ENCODE results near the gene INF2.
A peak's percentile ranks its signal among the peaks of the same experiment; 100 is the strongest.
"Not testable (repeated sequence)": the region's sequence is repeated elsewhere in the genome, so short reads cannot be mapped to it uniquely, and the experiment has no call there.

Gene INF2

DNA sequence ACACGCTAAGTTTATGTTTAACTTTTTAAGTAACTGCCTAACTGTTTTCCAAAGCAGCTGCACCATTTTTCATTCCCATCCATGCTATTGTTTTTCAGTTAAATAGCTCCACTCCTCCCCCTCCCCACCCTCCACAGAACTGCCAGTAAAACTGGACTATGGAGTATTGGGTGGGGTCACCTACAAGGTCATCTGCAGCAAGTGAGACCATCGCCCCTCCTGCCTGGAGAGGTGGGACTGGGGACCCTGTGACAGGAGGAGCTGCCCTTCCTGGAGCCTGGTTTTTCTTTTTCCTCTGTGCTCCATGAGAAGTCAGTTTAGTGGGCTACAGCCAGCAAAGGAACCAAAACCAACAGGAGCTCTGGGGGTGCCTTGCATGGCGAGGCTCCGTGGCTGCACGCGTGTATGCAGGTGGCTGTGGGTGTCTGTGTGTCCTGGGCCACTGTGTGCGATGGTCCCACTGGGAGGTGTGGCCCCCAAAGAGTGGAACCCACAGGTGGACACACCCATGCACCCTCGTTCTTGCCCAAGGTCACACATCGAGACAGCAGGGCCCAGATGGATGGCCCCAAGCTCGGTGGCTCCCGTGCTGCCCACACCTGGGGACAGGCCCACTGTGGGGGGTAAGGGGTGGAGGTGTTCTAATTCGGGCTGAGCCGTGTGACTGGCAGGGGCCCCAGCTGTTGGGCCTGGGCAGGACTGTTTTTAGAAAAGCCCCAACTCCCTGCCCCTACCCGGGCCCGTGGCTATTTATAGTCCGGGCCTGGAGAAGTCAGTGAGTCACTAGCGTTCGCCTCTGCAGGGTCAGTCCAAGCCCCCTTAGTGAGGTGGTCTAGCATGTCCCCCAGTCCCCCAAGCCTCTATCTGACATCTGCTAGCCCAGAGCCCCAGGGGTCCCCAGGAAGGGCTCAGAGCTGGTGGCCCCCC lies 32.4 kb downstream of the INF2 start:
- DNase-seq (ENCODE audit: low read depth) = no peak

DNA sequence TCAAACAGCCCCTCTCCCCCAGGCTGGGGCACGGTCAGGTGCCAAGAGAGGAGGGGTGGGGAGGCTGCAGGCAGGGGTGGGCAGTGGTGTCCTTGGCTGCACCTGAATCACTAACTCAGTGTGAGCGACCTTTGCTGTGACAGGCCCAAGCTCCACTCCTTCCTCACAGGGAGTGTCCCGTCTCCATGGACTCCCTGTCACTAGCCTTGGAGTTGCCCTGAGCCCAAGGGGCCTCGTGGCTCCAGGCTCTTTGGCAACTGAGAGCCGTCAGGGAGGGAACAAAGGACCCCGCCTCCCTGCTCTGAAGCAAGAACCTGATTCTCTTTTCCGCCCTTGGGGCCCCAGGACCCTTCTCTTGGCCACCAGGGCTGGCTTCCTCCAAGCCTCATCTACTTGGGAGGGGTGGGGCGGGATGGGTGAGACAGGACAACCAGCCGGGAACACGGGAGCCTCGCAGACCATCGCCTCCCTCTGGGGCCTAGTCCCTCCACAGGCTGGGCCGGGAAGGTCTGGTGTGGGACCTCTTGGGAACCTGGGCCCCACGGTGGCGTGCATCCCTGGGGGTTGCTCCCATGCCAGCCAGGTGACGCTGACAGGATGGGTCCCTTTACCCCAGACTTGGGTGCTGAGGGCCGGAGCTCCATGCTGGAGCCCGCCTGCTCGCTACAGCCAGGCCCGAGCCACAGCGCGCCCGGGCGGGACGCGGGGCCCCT lies 33.7 kb downstream of the INF2 start:
- DNase-seq (ENCODE audit: low read depth) = no peak

DNA sequence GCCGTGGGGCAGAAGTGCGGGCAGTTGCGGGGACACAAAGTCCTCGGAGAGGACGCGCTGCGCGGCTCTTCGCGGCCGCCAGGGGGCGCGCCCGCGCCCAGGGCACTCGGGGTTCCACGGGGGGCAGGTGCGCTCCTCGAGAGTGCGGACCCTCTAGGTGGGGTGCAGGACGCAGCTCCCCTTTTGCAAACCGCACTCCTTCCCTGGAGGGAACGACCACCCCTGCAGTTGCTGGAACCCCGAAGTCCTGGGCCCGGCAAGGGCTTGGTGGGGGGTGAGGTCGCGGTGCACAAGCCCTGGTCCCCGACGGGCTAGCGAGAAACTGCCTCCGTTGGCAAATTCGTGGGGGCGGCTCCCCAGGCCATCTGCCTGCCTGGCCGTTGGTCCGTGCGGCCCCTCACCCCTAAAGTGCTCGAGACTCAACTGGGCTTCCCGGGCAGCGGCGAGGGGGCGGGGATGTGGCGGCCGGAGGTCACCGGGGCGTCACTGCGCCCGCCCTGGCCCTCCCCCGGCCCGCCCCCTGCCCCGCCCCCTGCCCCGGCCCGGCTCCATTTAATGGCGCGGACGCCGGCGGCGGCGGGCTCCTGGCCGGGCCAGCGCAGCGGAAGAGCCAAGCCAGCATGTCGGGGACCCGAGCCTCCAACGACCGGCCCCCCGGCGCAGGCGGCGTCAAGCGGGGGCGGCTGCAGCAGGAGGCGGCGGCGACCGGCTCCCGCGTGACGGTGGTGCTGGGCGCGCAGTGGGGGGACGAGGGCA lies 34.4 kb downstream of the INF2 start, which contains the start of gene ADSS1:
TSS of gene ADSS1 (plus strand) at position 579 of the 756 bp plus-strand sequence. CDS start at position 621, 42 bp downstream.
- peak; percentile 40 for DNase-seq (ENCODE audit: low read depth)

DNA sequence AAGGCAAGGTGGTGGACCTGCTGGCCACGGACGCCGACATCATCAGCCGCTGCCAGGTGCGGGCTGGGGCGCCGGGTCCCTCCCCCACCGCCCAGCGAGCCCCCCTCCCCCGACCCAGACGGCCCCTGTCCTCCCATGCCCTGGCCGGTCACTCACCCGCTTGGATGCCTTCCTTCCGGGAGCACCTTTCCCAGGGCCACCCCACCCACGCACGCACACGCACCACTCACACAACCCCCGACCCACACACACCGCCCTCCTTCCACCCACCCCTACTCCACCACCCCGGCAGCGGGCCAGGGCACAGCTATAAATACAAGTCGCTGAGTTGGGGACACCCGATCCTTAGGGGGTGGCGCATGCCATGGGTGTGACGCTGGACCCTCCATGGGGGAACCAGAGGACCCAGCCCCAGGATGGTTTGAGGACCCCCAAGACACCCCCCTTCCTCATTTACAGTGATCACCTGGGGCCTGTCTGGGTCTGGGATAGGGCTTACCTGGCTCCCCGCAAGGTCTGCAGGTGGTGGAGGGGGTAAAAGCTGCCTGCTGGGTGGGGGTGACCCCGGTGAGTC lies 35.1 kb downstream of the INF2 start:
- DNase-seq (ENCODE audit: low read depth) = no peak

DNA sequence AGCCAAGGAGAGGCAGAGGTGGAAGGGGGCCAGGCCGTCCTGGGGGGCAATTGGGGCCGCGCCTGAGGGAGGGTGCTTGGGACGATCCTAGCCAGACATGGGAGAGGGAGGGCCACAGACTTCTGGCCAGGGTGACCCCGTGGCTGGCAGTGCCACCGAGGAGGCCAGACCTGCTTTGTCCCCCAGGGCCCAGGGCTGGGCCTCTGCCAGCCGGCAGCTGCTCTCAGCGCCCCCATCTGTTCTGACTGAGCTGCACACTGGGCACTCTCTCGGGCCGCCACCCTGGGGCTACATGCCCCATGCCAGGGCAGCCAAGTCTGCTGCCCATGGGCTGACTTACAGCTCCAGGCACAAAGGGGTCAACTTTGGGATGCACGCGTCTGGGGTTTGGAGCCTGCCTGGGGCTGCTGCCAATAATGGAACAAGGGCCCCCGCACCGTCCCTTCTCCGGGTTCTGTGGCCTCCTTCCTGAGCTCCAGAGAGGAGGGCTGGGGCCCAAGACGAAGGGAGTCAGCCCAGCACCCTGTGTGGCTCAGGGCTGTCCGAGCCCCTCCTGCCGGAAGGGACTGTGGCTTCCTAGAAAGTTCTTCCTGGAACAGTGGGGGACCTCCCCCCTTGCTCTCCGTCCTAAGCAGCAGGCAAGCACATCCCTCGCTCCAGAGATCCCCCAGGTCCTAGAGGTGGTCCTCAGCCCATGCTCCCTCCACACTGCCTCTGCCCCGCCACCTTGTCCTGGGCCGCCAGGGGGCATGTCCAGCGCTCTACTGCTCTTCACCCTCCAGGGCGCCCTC lies 35.8 kb downstream of the INF2 start:
- DNase-seq (ENCODE audit: low read depth) = no peak

DNA sequence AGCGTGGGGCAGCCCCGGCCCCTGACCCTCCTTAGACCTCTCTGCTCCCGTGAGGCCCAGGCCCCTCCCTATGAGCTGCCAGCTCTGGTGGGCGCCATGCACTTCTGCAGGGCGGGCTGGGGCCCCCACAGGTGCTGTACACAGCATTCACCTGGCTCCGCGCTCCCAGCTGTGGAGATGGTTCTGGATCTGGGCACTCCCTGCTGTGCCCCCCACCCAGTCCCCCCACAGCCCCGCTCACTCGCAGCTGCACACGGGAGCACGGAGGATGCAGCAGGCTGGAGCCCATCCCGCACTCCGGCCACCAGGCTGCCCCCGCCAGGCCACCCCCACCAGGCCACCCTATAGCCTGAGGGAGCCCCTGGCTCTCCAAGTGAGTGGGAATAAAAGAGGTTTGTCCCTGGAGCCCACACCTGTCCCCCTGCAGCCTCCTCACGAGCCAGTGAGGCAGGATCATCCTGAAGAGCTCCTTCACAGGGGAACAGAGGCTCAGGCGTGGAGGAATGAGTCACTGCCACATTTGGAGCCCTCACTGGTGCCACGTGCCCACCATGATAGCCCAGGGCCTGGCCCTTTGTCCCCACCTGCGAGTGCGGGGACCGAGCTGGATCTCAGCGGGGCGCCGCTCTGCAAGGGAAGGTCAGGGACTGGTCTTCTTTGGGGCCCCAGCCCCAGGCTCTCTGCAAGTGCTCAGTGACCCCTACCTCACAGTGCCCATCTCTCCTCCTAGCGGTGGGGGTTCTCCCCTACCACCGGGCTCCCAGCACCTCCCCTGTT lies 36.5 kb downstream of the INF2 start:
- no peak for DNase-seq (ENCODE audit: low read depth)

DNA sequence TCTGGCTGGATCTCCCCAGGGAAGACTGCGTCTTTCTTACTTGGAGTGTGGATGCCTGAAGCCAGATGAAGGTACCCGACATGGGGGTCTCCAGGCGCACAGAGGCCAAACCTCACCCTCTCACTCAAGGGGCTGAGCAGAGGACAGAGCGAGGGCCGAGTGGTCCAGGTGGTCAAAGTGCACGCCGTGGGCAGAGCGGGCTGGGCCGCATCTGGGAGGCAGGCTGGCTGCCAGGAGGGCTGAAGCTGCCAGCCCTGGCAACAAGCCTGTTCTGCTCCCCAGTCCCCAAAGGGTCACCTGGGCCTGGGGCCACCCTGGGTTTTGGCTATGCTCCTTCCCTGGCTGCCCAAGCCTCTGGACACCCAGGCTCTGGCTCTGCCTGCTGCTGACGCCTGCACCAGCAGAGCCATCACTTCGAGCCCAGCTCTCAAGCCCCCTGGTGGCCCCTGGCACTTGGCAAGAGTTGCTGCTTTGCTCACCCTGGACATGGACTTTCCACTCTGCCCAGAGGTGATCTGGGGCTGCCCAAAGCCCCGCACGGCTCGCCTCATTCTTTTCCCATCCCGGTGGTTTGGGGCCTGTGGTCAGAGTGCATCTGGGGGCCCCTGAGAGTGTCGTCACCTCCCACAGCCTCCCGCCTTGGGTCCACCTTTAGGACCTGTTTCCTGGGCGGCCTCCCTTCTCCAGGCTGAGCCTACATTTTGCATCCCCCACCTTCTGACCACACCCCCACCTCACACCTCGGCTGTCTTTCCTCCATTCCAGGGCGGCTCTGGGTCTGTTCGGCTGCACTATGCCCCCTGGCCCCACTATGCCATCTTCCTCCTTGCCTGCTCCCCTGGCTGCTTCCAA lies 37.4 kb downstream of the INF2 start:
- DNase-seq (ENCODE audit: low read depth) = no peak

DNA sequence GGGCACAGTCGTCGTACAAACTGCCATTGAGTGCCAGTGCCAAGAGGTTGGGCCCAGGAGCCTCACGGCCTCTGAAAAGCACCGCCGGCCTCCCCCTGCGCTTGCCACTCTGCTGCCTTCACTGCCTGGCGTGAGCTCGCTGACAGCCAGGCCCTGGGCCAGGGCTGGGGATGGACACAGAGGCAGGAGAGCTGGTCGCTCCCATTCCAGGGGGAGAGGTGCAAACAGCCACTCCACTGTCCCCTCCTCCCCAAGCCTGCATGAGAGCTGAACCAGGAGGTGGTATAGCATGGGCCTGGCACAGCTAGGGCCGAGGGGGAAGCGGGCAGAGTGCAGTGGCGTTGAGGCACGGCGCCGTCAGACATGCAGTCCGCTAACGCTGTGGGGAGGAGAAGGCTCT lies 39.2 kb downstream of the INF2 start:
- no peak for DNase-seq (ENCODE audit: low read depth)

DNA sequence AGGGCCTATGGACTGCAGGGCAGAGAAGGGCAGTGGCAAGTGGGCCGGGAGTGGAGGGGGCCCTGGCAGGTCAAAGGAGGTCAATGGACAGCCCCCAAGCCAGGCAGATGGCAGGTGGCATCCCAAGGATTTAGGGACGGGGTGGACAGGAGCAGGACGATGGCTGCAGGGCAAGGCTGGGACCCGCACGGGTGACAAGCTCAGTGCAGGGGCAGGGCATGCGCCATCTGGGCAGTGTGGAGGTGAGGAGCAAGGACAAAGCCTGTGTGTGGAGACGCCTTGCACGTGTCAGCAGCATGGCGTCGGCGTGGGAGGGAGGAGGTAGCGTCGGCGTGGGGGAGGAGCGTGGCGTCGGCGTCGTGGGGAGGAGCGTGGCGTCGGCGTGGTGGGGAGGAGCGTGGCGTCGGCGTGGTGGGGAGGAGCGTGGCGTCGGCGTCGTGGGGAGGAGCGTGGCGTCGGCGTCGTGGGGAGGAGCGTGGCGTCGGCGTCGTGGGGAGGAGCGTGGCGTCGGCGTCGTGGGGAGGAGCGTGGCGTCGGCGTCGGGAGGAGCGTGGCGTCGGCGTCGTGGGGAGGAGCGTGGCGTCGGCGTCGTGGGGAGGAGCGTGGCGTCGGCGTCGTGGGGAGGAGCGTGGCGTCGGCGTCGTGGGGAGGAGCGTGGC lies 39.9 kb downstream of the INF2 start:
- not testable (repeated sequence) for DNase-seq (ENCODE audit: low read depth)

DNA sequence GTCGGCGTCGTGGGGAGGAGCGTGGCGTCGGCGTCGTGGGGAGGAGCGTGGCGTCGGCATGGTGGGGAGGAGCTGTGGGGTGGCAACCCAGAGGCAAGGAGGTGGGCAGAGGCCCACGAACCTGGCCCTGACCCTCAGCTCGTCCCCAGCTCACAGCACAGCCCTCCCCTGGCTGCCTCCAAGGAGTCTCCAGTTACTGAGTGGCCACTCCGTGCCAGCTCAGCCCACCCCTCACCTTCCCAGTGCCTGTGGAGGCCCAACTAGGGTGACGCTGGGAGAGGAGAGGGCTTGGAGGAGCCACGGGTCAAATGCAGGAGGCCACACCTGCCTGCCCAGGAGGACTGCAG lies 40.4 kb downstream of the INF2 start:
- no peak for DNase-seq (ENCODE audit: low read depth)

DNA sequence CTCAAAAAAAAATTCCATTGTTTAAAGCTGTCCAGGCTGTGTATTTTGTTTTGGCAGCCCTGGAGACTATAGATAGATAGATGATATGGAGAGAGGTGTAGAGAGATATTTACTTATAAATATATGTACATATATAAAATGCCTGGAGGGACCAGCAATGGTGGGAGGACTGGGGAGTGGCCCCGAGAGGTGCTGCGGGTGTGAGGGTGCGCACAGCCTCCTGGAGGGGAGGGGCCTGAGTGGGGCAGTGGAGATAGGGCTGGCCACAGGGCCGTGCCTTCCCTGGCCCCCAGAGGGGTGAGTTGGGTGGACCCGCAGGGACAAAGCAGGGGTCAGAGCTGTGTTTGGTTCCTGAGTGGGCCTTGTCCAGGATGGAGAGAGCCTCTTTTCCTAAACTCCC lies 41.1 kb downstream of the INF2 start:
- DNase-seq (ENCODE audit: low read depth) = no peak

DNA sequence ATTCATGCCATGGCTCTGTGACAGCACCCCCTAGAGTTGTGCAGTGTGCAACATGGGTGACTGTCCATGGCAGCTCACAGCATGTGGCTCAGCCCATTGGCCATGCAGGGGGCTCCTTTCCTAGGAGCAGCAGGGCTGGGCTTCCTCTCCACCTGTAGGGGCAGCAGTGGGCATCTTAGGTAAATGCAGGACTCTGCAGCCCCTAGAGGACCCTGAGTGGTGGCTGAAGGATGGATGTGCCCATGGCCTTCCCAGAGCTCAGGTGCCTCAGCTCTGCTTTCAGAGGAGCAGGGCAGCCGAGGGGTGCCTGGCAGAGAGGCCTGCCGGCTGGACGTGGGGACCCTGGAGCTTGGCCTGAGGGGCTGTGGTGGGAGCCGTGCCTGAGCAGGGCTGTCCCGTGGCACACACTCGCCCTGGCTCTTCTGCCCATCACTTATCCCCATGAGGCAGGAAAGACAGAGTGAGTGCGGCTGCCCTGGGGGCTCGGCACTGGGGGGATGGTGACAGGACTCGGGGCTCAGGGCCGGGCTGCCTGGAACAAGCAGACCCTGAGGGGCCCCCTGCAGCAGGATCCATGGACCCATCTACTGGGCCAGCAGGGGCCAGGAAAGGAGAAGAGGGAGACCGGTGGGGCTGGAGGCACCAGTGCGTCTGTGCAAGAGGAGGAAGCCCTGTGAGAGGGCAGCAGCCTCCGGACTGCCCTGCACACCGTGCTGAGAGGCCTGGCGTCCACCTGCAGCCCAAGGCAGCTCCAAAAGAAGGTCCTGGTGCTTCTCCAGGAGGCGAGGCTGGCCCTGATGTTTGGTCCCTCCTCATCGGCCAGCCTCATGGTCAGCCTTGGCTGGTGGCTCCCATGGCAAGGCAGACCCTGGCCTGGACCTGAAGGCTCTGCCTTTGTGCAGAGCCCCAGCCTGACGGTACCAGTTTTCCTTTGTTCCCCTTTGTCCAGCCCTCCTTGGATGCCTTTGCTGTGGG lies 42.2 kb downstream of the INF2 start:
- DNase-seq (ENCODE audit: low read depth) = no peak

DNA sequence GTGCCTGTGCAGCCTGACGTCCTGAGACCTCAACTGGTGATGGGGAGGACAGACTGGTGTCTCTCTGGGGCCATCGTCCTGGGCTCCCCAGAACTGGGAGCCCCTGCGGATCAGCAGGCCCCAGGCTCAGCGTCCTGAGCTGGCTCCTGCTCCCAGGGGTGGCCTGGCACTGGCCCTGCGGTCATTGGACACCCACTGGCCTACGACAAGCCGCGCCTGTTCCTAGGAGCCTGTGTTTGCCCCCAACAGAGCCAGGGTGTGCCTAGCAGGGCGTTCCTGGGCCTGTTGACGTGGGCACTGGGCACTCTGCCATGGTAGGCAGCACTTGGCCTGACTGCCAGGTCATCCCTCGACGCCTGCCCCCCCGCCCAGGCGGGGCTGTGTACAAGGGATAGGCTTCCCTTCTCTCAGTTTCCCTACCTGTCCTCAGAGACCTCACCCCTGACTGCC lies 43.0 kb downstream of the INF2 start:
- DNase-seq (ENCODE audit: low read depth) = no peak

DNA sequence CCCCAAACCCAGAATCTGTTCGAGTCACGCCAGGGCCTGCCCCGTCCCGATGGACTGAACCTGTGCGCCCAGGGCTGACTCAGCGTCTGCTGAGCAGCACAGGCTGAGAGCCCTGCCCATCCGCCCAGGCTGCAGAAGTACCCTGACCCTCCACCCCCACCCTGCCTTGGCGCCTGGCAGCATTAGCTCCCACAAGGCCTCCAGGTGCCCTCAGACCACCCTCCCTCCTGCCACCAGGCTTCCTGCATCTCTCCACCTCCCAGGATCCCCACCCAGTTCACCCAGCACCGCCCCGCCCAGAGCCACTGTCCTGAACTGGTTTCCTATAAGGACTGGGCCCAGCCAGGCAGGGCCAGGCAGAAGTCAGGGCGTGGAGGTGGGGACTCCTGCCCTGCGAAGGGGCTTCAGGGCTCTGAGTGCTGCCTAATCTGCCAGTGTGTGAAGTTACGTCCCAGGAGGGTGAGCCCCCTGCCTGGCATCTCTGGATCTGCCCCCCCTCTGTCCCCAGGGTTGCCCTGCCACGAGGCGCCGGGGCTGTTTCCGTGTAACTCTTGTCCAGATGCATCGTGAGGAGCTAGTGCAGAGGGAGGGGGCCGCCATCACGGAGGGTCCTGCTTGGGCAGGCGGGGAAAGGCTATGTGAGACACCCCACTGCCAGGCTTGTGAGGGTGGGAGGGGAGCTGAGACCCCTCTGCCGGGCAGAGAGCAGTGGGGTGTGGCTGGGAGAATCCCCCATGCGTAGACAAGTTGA lies 43.7 kb downstream of the INF2 start:
- no peak for DNase-seq (ENCODE audit: low read depth)

DNA sequence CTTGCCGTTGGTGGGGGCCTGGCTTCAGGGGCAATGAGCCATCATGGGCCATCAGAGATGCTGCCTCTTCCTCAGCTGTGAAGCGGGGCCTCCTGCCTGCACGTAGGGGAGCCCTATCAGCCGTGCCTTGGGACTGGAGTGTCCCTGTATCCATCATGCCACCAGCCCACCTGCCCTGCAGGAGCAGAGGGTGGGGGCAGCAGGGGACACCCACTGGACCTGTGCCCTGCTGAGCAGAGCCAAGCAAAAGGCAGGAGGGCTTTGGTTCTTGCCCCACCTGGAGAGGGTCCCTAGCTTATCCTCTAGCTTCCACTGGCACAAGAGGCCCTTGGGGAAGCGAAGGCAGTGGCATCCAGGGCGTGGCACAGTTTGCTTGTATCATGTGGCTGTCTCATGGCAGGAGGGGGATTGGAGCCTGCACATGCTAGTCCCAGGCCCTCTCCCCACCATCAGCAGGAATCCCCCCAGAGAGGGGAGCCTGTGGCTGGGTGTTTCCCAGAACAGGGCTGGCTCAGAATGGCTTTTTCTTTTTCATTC lies 44.7 kb downstream of the INF2 start:
- no peak for DNase-seq (ENCODE audit: low read depth)

DNA sequence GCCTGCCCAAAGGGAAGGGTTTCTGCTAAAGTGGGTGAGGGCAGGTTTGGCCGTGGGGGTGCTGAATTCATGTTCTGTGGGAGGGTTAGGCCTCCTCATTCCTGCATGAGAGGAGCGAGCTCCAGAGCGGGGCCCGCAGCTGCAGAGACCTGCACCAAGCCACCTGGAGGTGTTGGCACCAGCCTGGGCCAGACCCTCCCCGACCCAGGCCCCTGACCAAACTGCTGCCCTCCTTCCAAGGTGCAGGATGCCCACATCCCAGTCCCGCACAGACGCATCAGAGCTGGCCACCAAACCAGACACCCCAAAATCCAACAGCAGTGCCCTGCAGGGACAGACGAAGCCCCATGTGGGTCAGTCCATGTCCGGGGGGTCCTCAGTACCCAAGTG lies 45.2 kb downstream of the INF2 start:
- no peak for DNase-seq (ENCODE audit: low read depth)

Measured in activated T-helper 1 cell treated with Interleukin-2 at 50 U/mL for 16 hours (primary cell).